Measurements from ENCODE around the gene HIVEP3. TPM values are rescaled to one million over a fixed set of nuclear protein-coding genes. Genes with fewer than 3 reads are reported as not detected.

HIVEP3 gene
- polyA plus RNA-seq, 1 of the 3 experiments (the other 2 are of a cell fraction): 6.4 TPM

DNA sequence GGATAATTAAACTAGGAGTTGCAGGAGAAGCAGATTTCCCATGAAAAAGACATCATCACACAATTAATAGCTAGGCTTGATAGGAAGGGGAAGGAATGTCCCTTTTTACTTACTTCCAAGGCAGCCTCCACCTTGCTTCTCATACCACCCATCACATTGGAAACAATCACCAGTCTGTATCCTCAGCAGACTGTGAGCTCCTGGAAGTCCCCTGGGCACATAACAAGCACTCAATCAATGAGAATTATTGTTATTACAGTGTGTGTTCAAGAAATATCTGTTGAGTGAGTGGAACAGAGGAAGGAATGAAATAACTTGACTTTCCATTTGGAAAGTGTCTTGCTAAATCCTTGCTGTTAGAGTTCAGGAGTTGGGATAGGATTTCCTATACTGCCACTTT is 36.2 kb downstream of the HIVEP3 start:
- TF ChIP-seq ELF1 (IDR thresholded peaks at IDR 0.05) (no peak), SIN3A (IDR thresholded peaks at IDR 0.05; ENCODE audit: borderline replicate concordance, low read depth, low read length) (no peak), GATA2 (CRISPR knock-in tag; IDR thresholded peaks at IDR 0.05) (no peak), JUND (IDR thresholded peaks at IDR 0.05) (no peak), EP300 (IDR thresholded peaks at IDR 0.05; ENCODE audit: borderline replicate concordance in 1 of 2, low read depth in 1 of 2, low read length in 1 of 2) (no peak), RAD21 (IDR thresholded peaks at IDR 0.05; ENCODE audit: low read length) (no peak), CHD2 (IDR thresholded peaks at IDR 0.05; ENCODE audit: low read length, partially characterized antibody) (no peak), POLR2AphosphoS5 (IDR thresholded peaks at IDR 0.05; ENCODE audit: low read depth, low read length) (no peak)
- TF ChIP-seq, protein P1, sequence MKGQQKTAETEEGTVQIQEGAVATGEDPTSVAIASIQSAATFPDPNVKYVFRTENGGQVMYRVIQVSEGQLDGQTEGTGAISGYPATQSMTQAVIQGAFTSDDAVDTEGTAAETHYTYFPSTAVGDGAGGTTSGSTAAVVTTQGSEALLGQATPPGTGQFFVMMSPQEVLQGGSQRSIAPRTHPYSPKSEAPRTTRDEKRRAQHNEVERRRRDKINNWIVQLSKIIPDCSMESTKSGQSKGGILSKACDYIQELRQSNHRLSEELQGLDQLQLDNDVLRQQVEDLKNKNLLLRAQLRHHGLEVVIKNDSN (IDR thresholded peaks at IDR 0.05; ENCODE audit: borderline replicate concordance, low read depth): no peak
- TF ChIP-seq, protein P2, sequence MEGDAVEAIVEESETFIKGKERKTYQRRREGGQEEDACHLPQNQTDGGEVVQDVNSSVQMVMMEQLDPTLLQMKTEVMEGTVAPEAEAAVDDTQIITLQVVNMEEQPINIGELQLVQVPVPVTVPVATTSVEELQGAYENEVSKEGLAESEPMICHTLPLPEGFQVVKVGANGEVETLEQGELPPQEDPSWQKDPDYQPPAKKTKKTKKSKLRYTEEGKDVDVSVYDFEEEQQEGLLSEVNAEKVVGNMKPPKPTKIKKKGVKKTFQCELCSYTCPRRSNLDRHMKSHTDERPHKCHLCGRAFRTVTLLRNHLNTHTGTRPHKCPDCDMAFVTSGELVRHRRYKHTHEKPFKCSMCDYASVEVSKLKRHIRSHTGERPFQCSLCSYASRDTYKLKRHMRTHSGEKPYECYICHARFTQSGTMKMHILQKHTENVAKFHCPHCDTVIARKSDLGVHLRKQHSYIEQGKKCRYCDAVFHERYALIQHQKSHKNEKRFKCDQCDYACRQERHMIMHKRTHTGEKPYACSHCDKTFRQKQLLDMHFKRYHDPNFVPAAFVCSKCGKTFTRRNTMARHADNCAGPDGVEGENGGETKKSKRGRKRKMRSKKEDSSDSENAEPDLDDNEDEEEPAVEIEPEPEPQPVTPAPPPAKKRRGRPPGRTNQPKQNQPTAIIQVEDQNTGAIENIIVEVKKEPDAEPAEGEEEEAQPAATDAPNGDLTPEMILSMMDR (IDR thresholded peaks at IDR 0.05): no peak
- TF ChIP-seq, protein P3, sequence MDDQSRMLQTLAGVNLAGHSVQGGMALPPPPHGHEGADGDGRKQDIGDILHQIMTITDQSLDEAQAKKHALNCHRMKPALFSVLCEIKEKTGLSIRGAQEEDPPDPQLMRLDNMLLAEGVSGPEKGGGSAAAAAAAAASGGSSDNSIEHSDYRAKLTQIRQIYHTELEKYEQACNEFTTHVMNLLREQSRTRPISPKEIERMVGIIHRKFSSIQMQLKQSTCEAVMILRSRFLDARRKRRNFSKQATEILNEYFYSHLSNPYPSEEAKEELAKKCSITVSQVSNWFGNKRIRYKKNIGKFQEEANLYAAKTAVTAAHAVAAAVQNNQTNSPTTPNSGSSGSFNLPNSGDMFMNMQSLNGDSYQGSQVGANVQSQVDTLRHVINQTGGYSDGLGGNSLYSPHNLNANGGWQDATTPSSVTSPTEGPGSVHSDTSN (IDR thresholded peaks at IDR 0.05): no peak
- Histone ChIP-seq H3K79me2 (ENCODE audit: insufficient read depth) (peaks cover 2% of the 10 kb centered on the region; the same call in 1 of the 2 replicates), H3K36me3 (replicated peaks in 1 of 2; ENCODE audit: control insufficient read depth in 1 of 2, insufficient read depth in 2 of 2, low read length in 1 of 2) (no peaks in the 10 kb centered on the region), H3K27me3 (ENCODE audit: insufficient read depth) (no peaks in the 10 kb centered on the region), H3K27ac (ENCODE audit: low read depth in 2 of 2, low read length in 1 of 2) (no peak overlapping the region), H3K9me2 (no peaks in the 10 kb centered on the region), H3K4me1 (ENCODE audit: control insufficient read depth in 1 of 2, insufficient read depth in 2 of 2, low read depth in 1 of 2, low read length in 1 of 2) (peaks cover 5 to 13% of the 10 kb centered on the region in 2 experiments; a peak in 3 of 4 replicates), H3F3A (replicated peaks; ENCODE audit: insufficient read depth) (peaks cover 12% of the 10 kb centered on the region), H3K4me3 (ENCODE audit: low read depth in 2 of 2, low read length in 1 of 2) (no peak overlapping the region), H2AFZ (ENCODE audit: low read depth) (no peak overlapping the region), H3K4me2 (no peak overlapping the region), H4K20me1 (ENCODE audit: insufficient read depth) (no peaks in the 10 kb centered on the region), H3K9me3 (no peaks in the 10 kb centered on the region), H3K9ac (no peak overlapping the region)
- ChIA-PET POLR2A (no interaction called here), CTCF (no interaction called here)
- no peak for DNase-seq

DNA sequence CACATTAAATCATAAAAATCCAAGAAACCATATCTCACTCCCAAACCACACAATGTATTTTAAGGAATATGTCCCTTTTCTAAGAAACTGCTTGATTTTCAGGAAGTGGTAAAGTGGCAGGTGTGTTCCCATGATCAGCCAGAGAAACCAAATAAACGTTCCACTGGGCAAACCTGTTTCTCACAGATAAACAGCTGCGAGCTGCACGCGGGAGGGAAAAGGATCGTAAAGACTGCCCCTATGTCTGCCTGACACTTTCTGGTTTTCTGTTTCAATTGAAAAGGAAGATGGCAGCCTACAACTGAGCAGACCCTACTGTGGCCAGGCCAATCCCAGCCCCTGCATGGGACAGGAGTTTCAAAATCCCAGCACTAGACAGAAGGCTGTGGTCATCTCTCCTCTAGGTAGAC is 36.6 kb downstream of the HIVEP3 start:
- Histone ChIP-seq H3K79me2 (ENCODE audit: insufficient read depth) (no peaks in the 10 kb centered on the region; the same call in 1 of the 2 replicates), H2AFZ (ENCODE audit: low read depth) (no peak overlapping the region), H3K4me2 (no peak overlapping the region), H3K9me3 (no peaks in the 10 kb centered on the region), H3K9me2 (no peaks in the 10 kb centered on the region), H3K36me3 (replicated peaks in 1 of 2; ENCODE audit: control insufficient read depth in 1 of 2, insufficient read depth in 2 of 2, low read length in 1 of 2) (no peaks in the 10 kb centered on the region), H3K27me3 (ENCODE audit: insufficient read depth) (no peaks in the 10 kb centered on the region), H3K27ac (ENCODE audit: low read depth in 2 of 2, low read length in 1 of 2) (no peak overlapping the region), H4K20me1 (ENCODE audit: insufficient read depth) (no peaks in the 10 kb centered on the region), H3K9ac (no peak overlapping the region), H3K4me1 (ENCODE audit: control insufficient read depth in 1 of 2, insufficient read depth in 2 of 2, low read depth in 1 of 2, low read length in 1 of 2) (peaks cover 8 to 13% of the 10 kb centered on the region in 2 experiments; a peak in 3 of 4 replicates), H3K4me3 (ENCODE audit: low read depth in 2 of 2, low read length in 1 of 2) (no peak overlapping the region), H3F3A (replicated peaks; ENCODE audit: insufficient read depth) (peaks cover 12% of the 10 kb centered on the region)
- DNase-seq: no peak
- WGBS (ENCODE audit: low lambda C conversion rate): 96% methylated on average over 5 of the region's 5 CpGs
- POLR2A ChIA-PET: no interaction called here
- CTCF ChIA-PET: no interaction called here
- TF ChIP-seq TEAD4 (IDR thresholded peaks at IDR 0.05; ENCODE audit: borderline replicate concordance, insufficient read depth): no peak
- no peak for TF ChIP-seq RXRA (IDR thresholded peaks at IDR 0.05; ENCODE audit: borderline replicate concordance, low read depth)
- no peak for TF ChIP-seq POLR2AphosphoS5 (IDR thresholded peaks at IDR 0.05; ENCODE audit: low read depth, low read length)
- no peak for TF ChIP-seq FOXJ3 (CRISPR knock-in tag; IDR thresholded peaks at IDR 0.05)
- TF ChIP-seq, protein P4, sequence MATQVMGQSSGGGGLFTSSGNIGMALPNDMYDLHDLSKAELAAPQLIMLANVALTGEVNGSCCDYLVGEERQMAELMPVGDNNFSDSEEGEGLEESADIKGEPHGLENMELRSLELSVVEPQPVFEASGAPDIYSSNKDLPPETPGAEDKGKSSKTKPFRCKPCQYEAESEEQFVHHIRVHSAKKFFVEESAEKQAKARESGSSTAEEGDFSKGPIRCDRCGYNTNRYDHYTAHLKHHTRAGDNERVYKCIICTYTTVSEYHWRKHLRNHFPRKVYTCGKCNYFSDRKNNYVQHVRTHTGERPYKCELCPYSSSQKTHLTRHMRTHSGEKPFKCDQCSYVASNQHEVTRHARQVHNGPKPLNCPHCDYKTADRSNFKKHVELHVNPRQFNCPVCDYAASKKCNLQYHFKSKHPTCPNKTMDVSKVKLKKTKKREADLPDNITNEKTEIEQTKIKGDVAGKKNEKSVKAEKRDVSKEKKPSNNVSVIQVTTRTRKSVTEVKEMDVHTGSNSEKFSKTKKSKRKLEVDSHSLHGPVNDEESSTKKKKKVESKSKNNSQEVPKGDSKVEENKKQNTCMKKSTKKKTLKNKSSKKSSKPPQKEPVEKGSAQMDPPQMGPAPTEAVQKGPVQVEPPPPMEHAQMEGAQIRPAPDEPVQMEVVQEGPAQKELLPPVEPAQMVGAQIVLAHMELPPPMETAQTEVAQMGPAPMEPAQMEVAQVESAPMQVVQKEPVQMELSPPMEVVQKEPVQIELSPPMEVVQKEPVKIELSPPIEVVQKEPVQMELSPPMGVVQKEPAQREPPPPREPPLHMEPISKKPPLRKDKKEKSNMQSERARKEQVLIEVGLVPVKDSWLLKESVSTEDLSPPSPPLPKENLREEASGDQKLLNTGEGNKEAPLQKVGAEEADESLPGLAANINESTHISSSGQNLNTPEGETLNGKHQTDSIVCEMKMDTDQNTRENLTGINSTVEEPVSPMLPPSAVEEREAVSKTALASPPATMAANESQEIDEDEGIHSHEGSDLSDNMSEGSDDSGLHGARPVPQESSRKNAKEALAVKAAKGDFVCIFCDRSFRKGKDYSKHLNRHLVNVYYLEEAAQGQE (IDR thresholded peaks at IDR 0.05; ENCODE audit: low read depth, low read length): no peak
- TF ChIP-seq TAF1 (IDR thresholded peaks at IDR 0.05; ENCODE audit: borderline replicate concordance, low read depth, low read length): no peak
- no peak for TF ChIP-seq FOSL2 (IDR thresholded peaks at IDR 0.05; ENCODE audit: borderline replicate concordance, low read depth)
- no peak for TF ChIP-seq CHD2 (IDR thresholded peaks at IDR 0.05; ENCODE audit: low read length, partially characterized antibody)
- TF ChIP-seq SMC3 (IDR thresholded peaks at IDR 0.05; ENCODE audit: low read depth, low read length): no peak
- no peak for TF ChIP-seq YY1 (IDR thresholded peaks at IDR 0.05; ENCODE audit: low read depth)
- no peak for TF ChIP-seq GATA2 (CRISPR knock-in tag; IDR thresholded peaks at IDR 0.05)
- TF ChIP-seq, protein P3 (IDR thresholded peaks at IDR 0.05): no peak
- no peak for TF ChIP-seq TCF12 (IDR thresholded peaks at IDR 0.05)
- no peak for TF ChIP-seq NFIC (IDR thresholded peaks at IDR 0.05; ENCODE audit: borderline replicate concordance)
